ENCODE data around the gene CRABP2. TPM values are rescaled to one million over a fixed set of nuclear protein-coding genes. Genes with fewer than 3 reads are reported as not detected.

CRABP2 gene
- total and polyA plus RNA-seq, 10 of the 15 experiments (the other 5 are each of a cell fraction or from before 2014, with no cell fraction given), result 0.21 to 1.3 (median 0.41) TPM

- no peak for TF ChIP-seq EZH2 (IDR thresholded peaks at IDR 0.05; ENCODE audit: borderline replicate concordance, control insufficient read depth, low read depth, low read length)
These were observed 33.6 kb downstream of the CRABP2 start (continued) for GRCh38 chr1:156671804-156672203.

- ChIA-PET RAD21 (ENCODE audit: unreplicated experiment) (no interaction called here), POLR2A (no interaction called here), SMC1A (ENCODE audit: uncharacterized antibody, unreplicated experiment) (interaction anchor here (1.0 kb wide), 1 partner anchor 14 kb away, joined by 3 read pairs; no protein-coding TSS in a partner anchor), CTCF (interaction anchor here (1.1 to 1.3 kb wide), 2 partner anchors 11 to 19 kb away, joined by 3 to 4 read pairs; no protein-coding TSS in a partner anchor)
- in situ Hi-C loops (cut with MboI), result no loop called here
- no peaks in the 10 kb centered on the region for H3K36me3 ChIP-seq (ENCODE audit: control insufficient read depth in 2 of 2, insufficient read depth in 2 of 2, low read length in 1 of 2)
- no peaks in the 10 kb centered on the region for H3K9me3 ChIP-seq (replicated peaks; ENCODE audit: control insufficient read depth, insufficient read depth, low read length)
- no TSS peak for BruUV-seq (replicated peaks)
- FAIRE-seq, result no peak
- TF ChIP-seq ATF7 (IDR thresholded peaks at IDR 0.05; ENCODE audit: low read depth) (no peak), NR2F1 (conservative IDR thresholded peaks at IDR 0.05) (no peak), NR2C1 (IDR thresholded peaks at IDR 0.05) (no peak), GABPA (IDR thresholded peaks at IDR 0.05; ENCODE audit: low read depth) (no peak), NFYB (IDR thresholded peaks at IDR 0.05; ENCODE audit: insufficient read depth, low read depth, low read length) (no peak), IRF3 (IDR thresholded peaks at IDR 0.05) (no peak), FOXM1 (IDR thresholded peaks at IDR 0.05; ENCODE audit: low read depth, low read length) (no peak), PBX3 (IDR thresholded peaks at IDR 0.05; ENCODE audit: insufficient replicate concordance, low read depth, low read length) (no peak)
- TF ChIP-seq, protein P1, sequence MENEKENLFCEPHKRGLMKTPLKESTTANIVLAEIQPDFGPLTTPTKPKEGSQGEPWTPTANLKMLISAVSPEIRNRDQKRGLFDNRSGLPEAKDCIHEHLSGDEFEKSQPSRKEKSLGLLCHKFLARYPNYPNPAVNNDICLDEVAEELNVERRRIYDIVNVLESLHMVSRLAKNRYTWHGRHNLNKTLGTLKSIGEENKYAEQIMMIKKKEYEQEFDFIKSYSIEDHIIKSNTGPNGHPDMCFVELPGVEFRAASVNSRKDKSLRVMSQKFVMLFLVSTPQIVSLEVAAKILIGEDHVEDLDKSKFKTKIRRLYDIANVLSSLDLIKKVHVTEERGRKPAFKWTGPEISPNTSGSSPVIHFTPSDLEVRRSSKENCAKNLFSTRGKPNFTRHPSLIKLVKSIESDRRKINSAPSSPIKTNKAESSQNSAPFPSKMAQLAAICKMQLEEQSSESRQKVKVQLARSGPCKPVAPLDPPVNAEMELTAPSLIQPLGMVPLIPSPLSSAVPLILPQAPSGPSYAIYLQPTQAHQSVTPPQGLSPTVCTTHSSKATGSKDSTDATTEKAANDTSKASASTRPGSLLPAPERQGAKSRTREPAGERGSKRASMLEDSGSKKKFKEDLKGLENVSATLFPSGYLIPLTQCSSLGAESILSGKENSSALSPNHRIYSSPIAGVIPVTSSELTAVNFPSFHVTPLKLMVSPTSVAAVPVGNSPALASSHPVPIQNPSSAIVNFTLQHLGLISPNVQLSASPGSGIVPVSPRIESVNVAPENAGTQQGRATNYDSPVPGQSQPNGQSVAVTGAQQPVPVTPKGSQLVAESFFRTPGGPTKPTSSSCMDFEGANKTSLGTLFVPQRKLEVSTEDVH (IDR thresholded peaks at IDR 0.05; ENCODE audit: low read depth, partially characterized antibody), result no peak
- TF ChIP-seq, protein P2, sequence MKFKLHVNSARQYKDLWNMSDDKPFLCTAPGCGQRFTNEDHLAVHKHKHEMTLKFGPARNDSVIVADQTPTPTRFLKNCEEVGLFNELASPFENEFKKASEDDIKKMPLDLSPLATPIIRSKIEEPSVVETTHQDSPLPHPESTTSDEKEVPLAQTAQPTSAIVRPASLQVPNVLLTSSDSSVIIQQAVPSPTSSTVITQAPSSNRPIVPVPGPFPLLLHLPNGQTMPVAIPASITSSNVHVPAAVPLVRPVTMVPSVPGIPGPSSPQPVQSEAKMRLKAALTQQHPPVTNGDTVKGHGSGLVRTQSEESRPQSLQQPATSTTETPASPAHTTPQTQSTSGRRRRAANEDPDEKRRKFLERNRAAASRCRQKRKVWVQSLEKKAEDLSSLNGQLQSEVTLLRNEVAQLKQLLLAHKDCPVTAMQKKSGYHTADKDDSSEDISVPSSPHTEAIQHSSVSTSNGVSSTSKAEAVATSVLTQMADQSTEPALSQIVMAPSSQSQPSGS (IDR thresholded peaks at IDR 0.05; ENCODE audit: low read length), result no peak
- no peaks in the 10 kb centered on the region; the same call in 1 of the 2 replicates for H3K4me1 ChIP-seq (ENCODE audit: control insufficient read depth, insufficient read depth, low read length)
- H3K27me3 ChIP-seq (replicated peaks in 1 of 2; ENCODE audit: control insufficient read depth in 2 of 2, insufficient read depth in 2 of 2, low read length in 1 of 2), result peaks cover 0 to 8% of the 10 kb centered on the region in 2 experiments; a peak in 3 of 4 replicates
- no peak overlapping the region for H3K9ac ChIP-seq (ENCODE audit: control insufficient read depth, insufficient read depth, low read length)
- DNase-seq (ENCODE audit: low read depth, low spot score), result no peak
- no peak overlapping the region for H3K27ac ChIP-seq (ENCODE audit: control insufficient read depth, insufficient read depth)
- ATAC-seq, result no peak
- no peak overlapping the region for H2AFZ ChIP-seq (ENCODE audit: control insufficient read depth, low read depth, low read length)
- no peaks in the 10 kb centered on the region for H3K79me2 ChIP-seq (ENCODE audit: control insufficient read depth, insufficient read depth, low read length)
- no peaks in the 10 kb centered on the region for H4K20me1 ChIP-seq (ENCODE audit: control insufficient read depth, insufficient read depth)
- intact Hi-C loops (cut with micrococcal nuclease; ENCODE audit: unreplicated experiment), result no loop called here
- WGBS (ENCODE audit: insufficient coverage, insufficient replicate concordance, low lambda C conversion rate, missing lambda C conversion rate), result 19% methylated on average over 4 of the region's 4 CpGs
- H3K4me2 ChIP-seq (ENCODE audit: control insufficient read depth, insufficient read depth), result no peak overlapping the region
- no peak overlapping the region for H3K4me3 ChIP-seq
These were observed 34.6 kb downstream of the CRABP2 start for GRCh38 chr1:156670791-156671190.

Measured in GM12878 (cell line).